Panc1 (cell line): ENCODE data around the gene DEDD2. TPM values are rescaled to one million over a fixed set of nuclear protein-coding genes. Genes with fewer than 3 reads are reported as not detected.

Experiments
- ATAC-seq: fragments of 200-7000 bp; cut with Tn5 transposase; 2 replicates; pipeline ENCODE4 v1.9.1; 2020; ENCODE audit warnings: mild to moderate bottlenecking, moderate library complexity
- BruUV-seq: library from RNA; stranded (reverse); fragments of 400-500 nt; replicated peaks from 2 replicates; lab custom pipeline; 2021; lab: Mats Ljungman, UMichigan
- CTCF ChIA-PET: fragments of 300-600 bp; sonication (Branson Sonifier 250); formaldehyde crosslinking; loops from one replicate; lab custom pipeline; 2022; ENCODE audit warnings: antibody characterized with exemption; lab: Charles Lee
- POLR2A ChIA-PET: fragments of 300-600 bp; sonication (Branson Sonifier 250); formaldehyde crosslinking; loops from one replicate; lab custom pipeline; 2022; ENCODE audit warnings: antibody characterized with exemption; lab: Charles Lee
- DNase-seq: peaks from one replicate; pipeline ENCODE4 v3.0.0-alpha.2; 2010; ENCODE audit warnings: low read depth, low spot score
- H3K27ac ChIP-seq: 2 replicates; pipeline ENCODE4 v1.5.1; 2011; ENCODE audit warnings: mild to moderate bottlenecking, low read length, inconsistent platforms
- H3K27me3 ChIP-seq: fragments of 200-500 bp; sonication (Bioruptor generic); 2 replicates; pipeline ENCODE4 v1.6.0; 2014; ENCODE audit warnings: low read length, inconsistent platforms; ENCODE audit not compliant: control insufficient read depth, insufficient read depth
- H3K36me3 ChIP-seq: fragments of 200-500 bp; sonication (Bioruptor generic); 2 replicates; pipeline ENCODE4 v1.5.1; 2014; ENCODE audit warnings: inconsistent platforms, mild to moderate bottlenecking, low read length, moderate library complexity; ENCODE audit not compliant: control insufficient read depth, insufficient read depth
- H3K4me1 ChIP-seq: 2 replicates; pipeline ENCODE4 v1.5.1; 2011; ENCODE audit warnings: inconsistent platforms, mild to moderate bottlenecking, low read length, moderate library complexity; ENCODE audit not compliant: control insufficient read depth, insufficient read depth
- H3K4me3 ChIP-seq, 2 experiments: 2 replicates each; pipeline ENCODE4 v1.5.1; 2011 to 2012; ENCODE audit warnings: low read depth in 2 of 2, low read length in 2 of 2, mild to moderate bottlenecking in 2 of 2, inconsistent platforms in 1 of 2, moderate library complexity in 1 of 2
- H3K9me3 ChIP-seq: fragments of 200-500 bp; sonication (Bioruptor generic); 2 replicates; pipeline ENCODE4 v1.5.1; 2014; ENCODE audit warnings: low read depth, mild to moderate bottlenecking, inconsistent platforms, low read length, moderate library complexity; ENCODE audit not compliant: control insufficient read depth, insufficient read depth
- CTCF ChIP-seq: fragments of 450-650 bp; IDR thresholded peaks from 2 replicates; pipeline ENCODE4 v1.5.1; 2017; ENCODE audit warnings: mild to moderate bottlenecking
- POLR2AphosphoS5 ChIP-seq: IDR thresholded peaks from 2 replicates; pipeline ENCODE4 v1.6.1; 2012; ENCODE audit warnings: mild to moderate bottlenecking, low read depth, low read length, moderate library complexity
- SIN3A ChIP-seq: IDR thresholded peaks from 2 replicates; pipeline ENCODE4 v1.6.1; 2012; ENCODE audit warnings: low read depth, mild to moderate bottlenecking, low read length, moderate library complexity, borderline replicate concordance; ENCODE audit not compliant: insufficient read depth
- TCF7L2 ChIP-seq: IDR thresholded peaks from 2 replicates; pipeline ENCODE4 v1.6.1; 2011; ENCODE audit warnings: mild to moderate bottlenecking, low read depth, low read length, inconsistent platforms
- in situ Hi-C: cut with HindIII; loops from 2 replicates; pipeline ENCODE4 v1.10.0; 2016; ENCODE audit warnings: low sequenced_read_pairs, low pct_unique_long_range_greater_than_20kb
- intact Hi-C: fragments of 100-400 bp; cut with micrococcal nuclease; formaldehyde crosslinking; loops from one replicate; pipeline ENCODE4 v1.10.0; 2022; ENCODE audit not compliant: unreplicated experiment
- total RNA-seq: library from RNA; stranded (reverse); gene quantifications from one replicate; pipeline ENCODE4 v1.2.1, GENCODE V29; 2021; ENCODE audit not compliant: unreplicated experiment
- TF ChIP-seq, protein P1 (sequence below), 2 experiments: IDR thresholded peaks; 2 replicates each; pipeline ENCODE4 v1.6.1; 2011 to 2012; ENCODE audit warnings: low read depth in 2 of 2, control low read depth in 1 of 2, low read length in 1 of 2, mild to moderate bottlenecking in 1 of 2, moderate library complexity in 1 of 2; ENCODE audit not compliant: insufficient read depth in 1 of 2

Gene DEDD2
- total RNA-seq, 1 experiment from 2014 or later, result 13.2 TPM

- Histone ChIP-seq H3K27ac (peak overlapping the region; percentile 92), H3K9me3 (no peaks in the 10 kb centered on the region), H3K4me1 (peaks cover 27% of the 10 kb centered on the region), H3K36me3 (peaks cover 5% of the 10 kb centered on the region; the same call in 1 of the 2 replicates), H3K4me3 (peak overlapping the region; percentile 73 to 80), H3K27me3 (no peaks in the 10 kb centered on the region)
- peak; percentile 86 for DNase-seq
- ATAC-seq, result peak; percentile 61
- in situ Hi-C loops (no loop called here), intact Hi-C loops (loop anchor here (5.0 kb wide), 1 partner anchor 38 kb away; no protein-coding TSS in a partner anchor)
- ChIA-PET CTCF (interaction anchor here (0.5 to 4.5 kb wide), 3 partner anchors 17 to 81 kb away, joined by 3 to 38 read pairs (median 4); no protein-coding TSS in a partner anchor), POLR2A (no interaction called here)
- no TSS peak for BruUV-seq
- TF ChIP-seq, protein P1, sequence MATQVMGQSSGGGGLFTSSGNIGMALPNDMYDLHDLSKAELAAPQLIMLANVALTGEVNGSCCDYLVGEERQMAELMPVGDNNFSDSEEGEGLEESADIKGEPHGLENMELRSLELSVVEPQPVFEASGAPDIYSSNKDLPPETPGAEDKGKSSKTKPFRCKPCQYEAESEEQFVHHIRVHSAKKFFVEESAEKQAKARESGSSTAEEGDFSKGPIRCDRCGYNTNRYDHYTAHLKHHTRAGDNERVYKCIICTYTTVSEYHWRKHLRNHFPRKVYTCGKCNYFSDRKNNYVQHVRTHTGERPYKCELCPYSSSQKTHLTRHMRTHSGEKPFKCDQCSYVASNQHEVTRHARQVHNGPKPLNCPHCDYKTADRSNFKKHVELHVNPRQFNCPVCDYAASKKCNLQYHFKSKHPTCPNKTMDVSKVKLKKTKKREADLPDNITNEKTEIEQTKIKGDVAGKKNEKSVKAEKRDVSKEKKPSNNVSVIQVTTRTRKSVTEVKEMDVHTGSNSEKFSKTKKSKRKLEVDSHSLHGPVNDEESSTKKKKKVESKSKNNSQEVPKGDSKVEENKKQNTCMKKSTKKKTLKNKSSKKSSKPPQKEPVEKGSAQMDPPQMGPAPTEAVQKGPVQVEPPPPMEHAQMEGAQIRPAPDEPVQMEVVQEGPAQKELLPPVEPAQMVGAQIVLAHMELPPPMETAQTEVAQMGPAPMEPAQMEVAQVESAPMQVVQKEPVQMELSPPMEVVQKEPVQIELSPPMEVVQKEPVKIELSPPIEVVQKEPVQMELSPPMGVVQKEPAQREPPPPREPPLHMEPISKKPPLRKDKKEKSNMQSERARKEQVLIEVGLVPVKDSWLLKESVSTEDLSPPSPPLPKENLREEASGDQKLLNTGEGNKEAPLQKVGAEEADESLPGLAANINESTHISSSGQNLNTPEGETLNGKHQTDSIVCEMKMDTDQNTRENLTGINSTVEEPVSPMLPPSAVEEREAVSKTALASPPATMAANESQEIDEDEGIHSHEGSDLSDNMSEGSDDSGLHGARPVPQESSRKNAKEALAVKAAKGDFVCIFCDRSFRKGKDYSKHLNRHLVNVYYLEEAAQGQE (IDR thresholded peaks at IDR 0.05; ENCODE audit: insufficient read depth in 1 of 2, low read depth in 2 of 2, low read length in 1 of 2), result no peak
- peak; percentile 79 for TF ChIP-seq CTCF
- TF ChIP-seq TCF7L2, result peak; percentile 69
- no peak for TF ChIP-seq SIN3A
- TF ChIP-seq POLR2AphosphoS5, result no peak
Observed at GRCh38 chr19:42244347-42245220, 27.1 kb upstream of the DEDD2 start.

- H3K4me1 ChIP-seq, result peaks cover 21% of the 10 kb centered on the region
- ChIA-PET POLR2A (interaction anchor here (0.6 kb wide), 1 partner anchor 26 kb away, joined by 3 read pairs; no protein-coding TSS in a partner anchor), CTCF (no interaction called here)
- peak within 1 kb of the TSS; percentile 94 for H3K27ac ChIP-seq
- in situ Hi-C loops (no loop called here), intact Hi-C loops (no loop called here)
- peak; percentile 92 for DNase-seq
- H3K27me3 ChIP-seq, result no peaks in the 10 kb centered on the region
- TF ChIP-seq, protein P1 (IDR thresholded peaks at IDR 0.05; ENCODE audit: insufficient read depth in 1 of 2, low read depth in 2 of 2, low read length in 1 of 2), result no peak
- peak; percentile 57; the same call in 1 of the 2 replicates for TF ChIP-seq SIN3A
- no peak for TF ChIP-seq CTCF
- TF ChIP-seq POLR2AphosphoS5, result peak; percentile 83
- TF ChIP-seq TCF7L2, result peak; percentile 64
- BruUV-seq, result no TSS peak
- no peaks in the 10 kb centered on the region for H3K9me3 ChIP-seq
- peaks cover 5% of the 10 kb centered on the region; the same call in 1 of the 2 replicates for H3K36me3 ChIP-seq
- peak; percentile 85 for ATAC-seq
- peak within 1 kb of the TSS; percentile 73 to 93 for H3K4me3 ChIP-seq
Observed at GRCh38 chr19:42242512-42243409, 25.3 kb upstream of the DEDD2 start, which contains the start of gene GSK3A. GSK3A (minus strand) TSS chr19:42242602; CDS start chr19:42242465, 137 bp downstream.
